HEK293 (cell line): ENCODE data around the gene IQSEC1.

Source experiments
- CTCF ChIA-PET: fragments of 350-600 bp; formaldehyde crosslinking; extraction: SDS; loops from one replicate; lab custom pipeline; 2021; ENCODE audit warnings: antibody characterized with exemption; lab: Yijun Ruan, JAX
- POLR2A ChIA-PET: fragments of 300-600 bp; formaldehyde crosslinking; extraction: SDS; loops from one replicate; lab custom pipeline; 2020; ENCODE audit warnings: antibody characterized with exemption, inconsistent platforms; lab: Yijun Ruan, JAX
- H3K27ac ChIP-seq: fragments of 200-500 bp; sonication (Bioruptor generic); 2 replicates; pipeline ENCODE4 v1.5.1; 2014; ENCODE audit warnings: low read depth, low read length, control low read depth, inconsistent platforms; ENCODE audit errors: extremely low read depth
- H3K36me3 ChIP-seq, 2 experiments: fragments of 200-500 bp in 1 of 2; sonication (Bioruptor generic) in 1 of 2; 1 replicate in 1 of 2; 2 replicates in 1 of 2; pipeline ENCODE4 v1.5.1; 2014 to 2017; ENCODE audit warnings: inconsistent platforms in 2 of 2, low read length in 2 of 2; ENCODE audit not compliant: control insufficient read depth in 2 of 2, insufficient read depth in 1 of 2
- H3K4me1 ChIP-seq: fragments of 200-500 bp; sonication (Bioruptor generic); 2 replicates; pipeline ENCODE4 v1.5.1; 2014; ENCODE audit warnings: mild to moderate bottlenecking, low read length, inconsistent platforms; ENCODE audit not compliant: control insufficient read depth, insufficient read depth
- H3K4me3 ChIP-seq: 2 replicates; pipeline ENCODE4 v1.5.1; 2011; ENCODE audit warnings: low read depth, mild to moderate bottlenecking, control low read depth, low read length, moderate library complexity
- H3K9me3 ChIP-seq: fragments of 200-500 bp; sonication (Bioruptor generic); 2 replicates; pipeline ENCODE4 v1.5.1; 2014; ENCODE audit warnings: low read depth, low read length, inconsistent platforms; ENCODE audit not compliant: control insufficient read depth, insufficient read depth
- HOXD13 ChIP-seq: sonication (generic); formaldehyde crosslinking; IDR thresholded peaks from 2 replicates; pipeline ENCODE4 v1.8.0; 2022; ENCODE audit warnings: missing genetic modification reagents, borderline replicate concordance
- KLF17 ChIP-seq: fragments of 450-650 bp; formaldehyde crosslinking; IDR thresholded peaks from 2 replicates; pipeline ENCODE4 v1.5.1; 2016; ENCODE audit warnings: missing biosample characterization, missing genetic modification characterization
- MZF1 ChIP-seq: fragments of 450-650 bp; formaldehyde crosslinking; IDR thresholded peaks from 2 replicates; pipeline ENCODE4 v1.5.1; 2017; ENCODE audit warnings: missing biosample characterization, missing genetic modification characterization, borderline replicate concordance
- ZBTB44 ChIP-seq: fragments of 450-650 bp; IDR thresholded peaks from 2 replicates; pipeline ENCODE4 v1.5.1; 2018; ENCODE audit warnings: missing biosample characterization, mild to moderate bottlenecking, missing genetic modification characterization
- ZNF121 ChIP-seq: fragments of 450-650 bp; formaldehyde crosslinking; IDR thresholded peaks from 2 replicates; pipeline ENCODE4 v1.5.1; 2016; ENCODE audit warnings: missing biosample characterization, missing genetic modification characterization
- ZNF133 ChIP-seq: fragments of 450-650 bp; formaldehyde crosslinking; IDR thresholded peaks from 2 replicates; pipeline ENCODE4 v1.5.1; 2016; ENCODE audit warnings: missing biosample characterization, missing genetic modification characterization
- ZNF169 ChIP-seq: fragments of 450-650 bp; formaldehyde crosslinking; IDR thresholded peaks from 2 replicates; pipeline ENCODE4 v1.5.1; 2016; ENCODE audit warnings: missing biosample characterization, missing genetic modification characterization
- ZNF248 ChIP-seq: fragments of 450-650 bp; formaldehyde crosslinking; IDR thresholded peaks from 2 replicates; pipeline ENCODE4 v1.5.1; 2017; ENCODE audit warnings: missing biosample characterization, missing genetic modification characterization
- ZNF26 ChIP-seq: fragments of 450-650 bp; formaldehyde crosslinking; IDR thresholded peaks from 2 replicates; pipeline ENCODE4 v1.5.1; 2016; ENCODE audit warnings: missing biosample characterization, missing genetic modification characterization
- ZNF354C ChIP-seq: fragments of 450-650 bp; formaldehyde crosslinking; IDR thresholded peaks from 2 replicates; pipeline ENCODE4 v1.5.1; 2016; ENCODE audit warnings: missing biosample characterization, missing genetic modification characterization, low read depth, borderline replicate concordance
- ZNF488 ChIP-seq: fragments of 450-650 bp; formaldehyde crosslinking; IDR thresholded peaks from 2 replicates; pipeline ENCODE4 v1.5.1; 2016; ENCODE audit warnings: missing biosample characterization, missing genetic modification characterization
- ZNF513 ChIP-seq: fragments of 450-650 bp; IDR thresholded peaks from 2 replicates; pipeline ENCODE4 v1.5.1; 2018; ENCODE audit warnings: missing biosample characterization, missing genetic modification characterization
- ZNF529 ChIP-seq: fragments of 450-650 bp; formaldehyde crosslinking; IDR thresholded peaks from 2 replicates; pipeline ENCODE4 v1.5.1; 2017; ENCODE audit warnings: missing genetic modification characterization, missing biosample characterization; ENCODE audit not compliant: insufficient replicate concordance
- ZNF561 ChIP-seq: fragments of 450-650 bp; IDR thresholded peaks from 2 replicates; pipeline ENCODE4 v1.5.1; 2018; ENCODE audit warnings: missing biosample characterization, missing genetic modification characterization, borderline replicate concordance
- ZNF600 ChIP-seq: fragments of 450-650 bp; formaldehyde crosslinking; IDR thresholded peaks from 2 replicates; pipeline ENCODE4 v1.5.1; 2016; ENCODE audit warnings: missing biosample characterization, missing genetic modification characterization
- ZNF610 ChIP-seq: fragments of 450-650 bp; formaldehyde crosslinking; IDR thresholded peaks from 2 replicates; pipeline ENCODE4 v1.5.1; 2016; ENCODE audit warnings: missing biosample characterization, missing genetic modification characterization, borderline replicate concordance
- ZNF639 ChIP-seq: fragments of 450-650 bp; formaldehyde crosslinking; IDR thresholded peaks from 2 replicates; pipeline ENCODE4 v1.5.1; 2016; ENCODE audit warnings: missing biosample characterization, missing genetic modification characterization
- ZNF670 ChIP-seq: fragments of 450-650 bp; formaldehyde crosslinking; IDR thresholded peaks from 2 replicates; pipeline ENCODE4 v1.5.1; 2016; ENCODE audit warnings: missing biosample characterization, missing genetic modification characterization, low read depth
- ZNF747 ChIP-seq: fragments of 450-650 bp; formaldehyde crosslinking; IDR thresholded peaks from 2 replicates; pipeline ENCODE4 v1.5.1; 2016; ENCODE audit warnings: missing biosample characterization, missing genetic modification characterization
- ZNF830 ChIP-seq: fragments of 450-650 bp; IDR thresholded peaks from 2 replicates; pipeline ENCODE4 v1.5.0; 2018; ENCODE audit warnings: missing biosample characterization, missing genetic modification characterization, low read depth, mild to moderate bottlenecking, moderate library complexity

IQSEC1 gene

GRCh38 chr3:13072239-13072599, 1.0 kb downstream of the IQSEC1 start (continued):
- no peak for TF ChIP-seq ZBTB44 (tag by site-specific recombination)
- no peak for TF ChIP-seq KLF17
- TF ChIP-seq ZNF513 (tag by site-specific recombination): no peak
- no peak for TF ChIP-seq ZNF488 (tag by site-specific recombination)
- TF ChIP-seq ZNF600 (tag by site-specific recombination): no peak
- TF ChIP-seq ZNF169 (tag by site-specific recombination): no peak
- TF ChIP-seq ZNF561: no peak

- no peaks in the 10 kb centered on the region for H3K9me3 ChIP-seq
- no peak overlapping the region for H3K27ac ChIP-seq
- ChIA-PET CTCF (interaction anchor here (0.6 kb wide), 1 partner anchor 368 kb away, joined by 3 read pairs; no protein-coding TSS in a partner anchor), POLR2A (no interaction called here)
- H3K4me3 ChIP-seq: no peak overlapping the region
- H3K36me3 ChIP-seq: no peaks in the 10 kb centered on the region
- TF ChIP-seq ZNF121 (no peak), ZNF670 (tag by site-specific recombination) (no peak), ZNF610 (tag by site-specific recombination) (no peak), ZNF354C (no peak)
- no peaks in the 10 kb centered on the region for H3K4me1 ChIP-seq
Observed at GRCh38 chr3:13071695-13072094, 1.5 kb downstream of the IQSEC1 start.

GRCh38 chr3:13070391-13071070, 2.7 kb downstream of the IQSEC1 start:
- Histone ChIP-seq H3K9me3 (no peaks in the 10 kb centered on the region), H3K4me3 (no peak overlapping the region), H3K36me3 (no peaks in the 10 kb centered on the region), H3K27ac (no peak overlapping the region), H3K4me1 (no peaks in the 10 kb centered on the region)
- POLR2A ChIA-PET: no interaction called here
- TF ChIP-seq ZNF639 (tag by site-specific recombination) (no peak), ZNF169 (tag by site-specific recombination) (no peak), ZNF747 (no peak), ZNF133 (tag by site-specific recombination) (no peak), HOXD13 (CRISPR knock-in tag) (no peak), ZNF248 (no peak), KLF17 (no peak), ZNF830 (no peak), ZNF529 (tag by site-specific recombination) (no peak), ZNF26 (tag by site-specific recombination) (no peak), MZF1 (tag by site-specific recombination) (no peak)
- CTCF ChIA-PET: interaction anchor here (0.6 to 1.0 kb wide), 2 partner anchors 22 to 971 kb away, joined by 3 read pairs; no protein-coding TSS in a partner anchor
